Thyroid gland (tissue), 4 donors: Measurements from ENCODE around the gene ARHGDIB. TPM values are rescaled to one million over a fixed set of nuclear protein-coding genes. Genes with fewer than 3 reads are reported as not detected.

ENCODE experiments used
- DNase-seq, 2 donors: peaks; one replicate each; pipeline ENCODE4 v3.0.0-alpha.2; 2019
- H3K27ac ChIP-seq, 3 donors: fragments of 200-600 bp; sonication (generic); 1 replicate in 2 of 3; 2 replicates in 1 of 3; pipeline ENCODE4 v1.5.1; 2016 to 2019; ENCODE audit warnings: mild to moderate bottlenecking in 1 of 3, moderate library complexity in 1 of 3
- H3K27me3 ChIP-seq: fragments of 200-600 bp; sonication (generic); one replicate; pipeline ENCODE4 v1.5.1; 2019
- H3K36me3 ChIP-seq, 2 donors: fragments of 200-600 bp; sonication (generic); one replicate each; pipeline ENCODE4 v1.5.1; 2016 to 2019
- H3K4me1 ChIP-seq, 2 donors: fragments of 200-600 bp; sonication (generic); one replicate each; pipeline ENCODE4 v1.5.1; 2017 to 2019
- H3K4me3 ChIP-seq, 3 donors: fragments of 200-600 bp; sonication (generic); replicated peaks in 1 of 3; 1 replicate in 2 of 3; 2 replicates in 1 of 3; pipeline ENCODE4 v1.5.1; 2016; ENCODE audit warnings: mild to moderate bottlenecking in 1 of 3
- H3K9me3 ChIP-seq: fragments of 200-600 bp; sonication (generic); one replicate; pipeline ENCODE4 v1.5.1; 2017
- CTCF ChIP-seq, 6 experiments: fragments of 200-600 bp in 3 of 6; fragments of 450-650 bp in 3 of 6; sonication (generic) in 3 of 6; IDR thresholded peaks; one replicate each; pipeline ENCODE4 v1.5.1; 2016 to 2019; ENCODE audit warnings: antibody characterized with exemption in 6 of 6, mild to moderate bottlenecking in 2 of 6, inconsistent platforms in 1 of 6, moderate library complexity in 1 of 6
- POLR2A ChIP-seq, 2 donors: fragments of 450-650 bp; IDR thresholded peaks; one replicate each; pipeline ENCODE4 v1.6.1; 2017; ENCODE audit warnings: antibody characterized with exemption in 2 of 2, mild to moderate bottlenecking in 2 of 2, moderate library complexity in 1 of 2
- WGBS, 2 donors: methylation state at CpG; one replicate each; pipeline ENCODE4 v1.1.5; 2017; 5-methylcytosine and 5-hydroxymethylcytosine counted together
- intact Hi-C: fragments of 100-400 bp; cut with DNase I; formaldehyde crosslinking; loops from one replicate; pipeline ENCODE4 v1.15.1; 2023
- total RNA-seq, 4 donors: library from RNA; depleted of rRNA; stranded (reverse); fragments of >200 nt; gene quantifications; one replicate each; pipeline ENCODE4 v1.2.3, GENCODE V29; 2016

Gene ARHGDIB
- total RNA-seq, 4 donors from 2014 or later: 54.4 to 107 (median 65.9) TPM

- Histone ChIP-seq H3K9me3 (no peaks in the 10 kb centered on the region), H3K36me3 (no peaks in the 10 kb centered on the region), H3K4me3 (no peak overlapping the region), H3K4me1 (peaks cover 7% of the 10 kb centered on the region in 2 donors), H3K27me3 (no peaks in the 10 kb centered on the region), H3K27ac (no peak overlapping the region)
- WGBS, 2 donors: 95 to 99% methylated on average over 3 of the region's 3 CpGs
- DNase-seq: no peak
- intact Hi-C loops: no loop called here
- no peak for TF ChIP-seq CTCF (IDR thresholded peaks at IDR 0.05)
Observed at GRCh38 chr12:14924541-14924940, 36.9 kb downstream of the ARHGDIB start.

- intact Hi-C loops: no loop called here
- H3K9me3 ChIP-seq: no peaks in the 10 kb centered on the region
- no peak overlapping the region for H3K27ac ChIP-seq
- TF ChIP-seq CTCF (IDR thresholded peaks at IDR 0.05): no peak
- TF ChIP-seq POLR2A (IDR thresholded peaks at IDR 0.05): no peak
- DNase-seq: no peak
- no peak overlapping the region for H3K4me3 ChIP-seq
- H3K36me3 ChIP-seq: no peaks in the 10 kb centered on the region
- peaks cover 4 to 5% of the 10 kb centered on the region in 2 donors for H3K4me1 ChIP-seq
- whole genome bisulfite sequencing, 2 donors: 96% methylated on average over 2 of the region's 2 CpGs
- H3K27me3 ChIP-seq: no peaks in the 10 kb centered on the region
Observed at GRCh38 chr12:14923944-14924343, 37.5 kb downstream of the ARHGDIB start.

GRCh38 chr12:14921218-14921617, 40.2 kb downstream of the ARHGDIB start:
- TF ChIP-seq POLR2A (IDR thresholded peaks at IDR 0.05): no peak
- H3K4me3 ChIP-seq: no peak overlapping the region
- no peaks in the 10 kb centered on the region for H3K4me1 ChIP-seq
- H3K36me3 ChIP-seq: no peaks in the 10 kb centered on the region
- H3K27ac ChIP-seq: no peak overlapping the region
- 94 to 96% methylated on average over 2 of the region's 2 CpGs for WGBS, 2 donors
- no peaks in the 10 kb centered on the region for H3K27me3 ChIP-seq
- H3K9me3 ChIP-seq: no peaks in the 10 kb centered on the region
- no peak for DNase-seq
- intact Hi-C loops: no loop called here

- Histone ChIP-seq H3K27ac (no peak overlapping the region), H3K27me3 (no peaks in the 10 kb centered on the region), H3K9me3 (no peaks in the 10 kb centered on the region), H3K4me1 (peaks cover 0 to 4% of the 10 kb centered on the region in 2 donors), H3K36me3 (no peaks in the 10 kb centered on the region), H3K4me3 (no peak overlapping the region)
- no peak for DNase-seq
- intact Hi-C loops: no loop called here
- 80 to 88% methylated on average over 7 of the region's 7 CpGs for WGBS, 2 donors
- no peak for TF ChIP-seq CTCF (IDR thresholded peaks at IDR 0.05)
- TF ChIP-seq POLR2A (IDR thresholded peaks at IDR 0.05): no peak
Observed at GRCh38 chr12:14920475-14921126, 40.8 kb downstream of the ARHGDIB start.

- Histone ChIP-seq H3K36me3 (no peaks in the 10 kb centered on the region), H3K27ac (no peak overlapping the region), H3K4me1 (peaks cover 0 to 15% of the 10 kb centered on the region in 2 donors), H3K4me3 (no peak overlapping the region), H3K9me3 (no peaks in the 10 kb centered on the region), H3K27me3 (no peaks in the 10 kb centered on the region)
- no peak for TF ChIP-seq CTCF (IDR thresholded peaks at IDR 0.05)
- TF ChIP-seq POLR2A (IDR thresholded peaks at IDR 0.05): no peak
- intact Hi-C loops: no loop called here
- no peak for DNase-seq
Observed at GRCh38 chr12:14919455-14919854, 41.9 kb downstream of the ARHGDIB start.
